ENCODE results near the gene WBP1. TPM values are rescaled to one million over a fixed set of nuclear protein-coding genes. Genes with fewer than 3 reads are reported as not detected.

WBP1 gene
- polyA plus RNA-seq, 1 donor = 75.4 TPM

DNA sequence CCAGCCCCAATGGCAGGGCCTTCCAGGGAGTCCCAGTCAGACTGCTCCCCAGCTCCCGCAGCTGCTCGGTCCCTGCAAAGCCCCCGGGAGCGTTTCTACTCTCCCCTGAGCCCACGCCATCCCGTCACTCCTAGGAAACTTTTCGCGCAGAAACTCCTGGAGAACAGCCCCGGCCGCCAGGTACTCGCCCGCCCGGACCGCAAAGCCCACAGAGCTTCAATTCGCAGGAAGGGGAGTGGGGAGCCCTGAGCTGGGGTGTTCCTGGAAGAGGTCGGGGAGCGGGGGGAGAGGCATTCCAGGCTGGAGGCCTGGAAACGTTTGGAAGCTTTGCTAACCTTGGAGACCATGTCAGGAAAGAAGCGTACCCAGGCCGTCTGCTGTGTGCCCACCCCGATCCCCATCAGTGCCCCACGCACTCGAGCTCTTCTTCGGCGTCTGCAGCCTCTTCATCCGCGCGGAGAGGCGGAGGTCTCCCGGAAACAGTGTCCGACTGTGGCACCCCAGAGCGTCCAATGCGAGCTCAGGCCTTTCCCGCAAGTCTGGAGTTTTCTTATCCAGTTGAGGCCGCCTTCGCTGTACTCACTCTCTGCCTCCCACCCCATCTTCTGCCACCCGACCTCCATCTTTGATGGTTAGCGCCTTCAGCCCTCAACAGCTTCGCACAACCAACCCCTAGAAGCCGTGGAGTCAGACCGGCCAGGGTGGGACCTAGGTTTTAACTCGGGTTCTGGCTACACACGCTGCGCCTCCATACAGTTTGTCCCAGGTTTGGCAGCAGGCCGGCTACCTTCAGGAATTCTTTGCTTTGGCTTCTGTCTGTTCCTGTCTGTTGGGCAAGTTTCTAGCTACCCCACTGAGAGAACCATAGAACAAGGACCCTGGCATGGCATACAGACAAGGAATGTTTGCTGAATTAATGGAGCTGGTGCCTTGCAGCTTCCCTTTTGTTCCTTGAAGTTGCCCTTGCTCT is 45.6 kb downstream of the WBP1 start:
- H3K4me3 ChIP-seq (ENCODE audit: low read length) = peak overlapping the region; percentile 74
- peak overlapping the region; percentile 97 for H3K27ac ChIP-seq (ENCODE audit: low read length)
- no CpG with 5 or more reads among the region's 45 CpGs for WGBS (ENCODE audit: insufficient coverage, low lambda C conversion rate)
- H3K27me3 ChIP-seq (ENCODE audit: control insufficient read depth, insufficient read depth, low read length) = peaks cover 43% of the 10 kb centered on the region
- peaks cover 16% of the 10 kb centered on the region for H3K36me3 ChIP-seq (ENCODE audit: control insufficient read depth, insufficient read depth, low read length)
- DNase-seq = no peak
- peaks cover 6% of the 10 kb centered on the region for H3K9me3 ChIP-seq (ENCODE audit: control insufficient read depth, low read depth, low read length)
- H3K4me1 ChIP-seq (ENCODE audit: control insufficient read depth, insufficient read depth, low read length) = peaks cover 33% of the 10 kb centered on the region

DNA sequence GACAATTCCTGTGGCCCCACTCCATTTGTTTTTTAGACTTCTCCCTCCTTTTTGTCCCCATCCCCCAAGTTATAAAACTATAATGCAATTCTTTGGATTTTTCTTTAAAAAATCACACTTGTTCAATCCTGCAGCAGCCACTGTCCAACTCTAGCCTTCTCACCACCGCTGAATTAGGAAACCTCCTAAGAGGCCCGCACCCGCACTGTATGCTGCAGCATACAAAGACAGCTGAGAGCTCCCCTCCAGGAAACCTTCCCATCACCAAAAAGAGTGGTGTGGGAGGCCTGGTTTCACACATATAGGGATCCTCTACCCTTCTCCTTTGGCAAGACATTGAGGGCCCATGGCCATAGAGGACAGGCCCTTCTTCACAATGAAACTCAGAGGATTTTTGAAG is 46.4 kb downstream of the WBP1 start:
- Histone ChIP-seq H3K27ac (ENCODE audit: low read length) (peak overlapping the region; percentile 97), H3K4me3 (ENCODE audit: low read length) (peak overlapping the region; percentile 74), H3K27me3 (ENCODE audit: control insufficient read depth, insufficient read depth, low read length) (peaks cover 41% of the 10 kb centered on the region), H3K36me3 (ENCODE audit: control insufficient read depth, insufficient read depth, low read length) (peaks cover 16% of the 10 kb centered on the region), H3K9me3 (ENCODE audit: control insufficient read depth, low read depth, low read length) (peaks cover 3% of the 10 kb centered on the region), H3K4me1 (ENCODE audit: control insufficient read depth, insufficient read depth, low read length) (peaks cover 33% of the 10 kb centered on the region)
- WGBS (ENCODE audit: insufficient coverage, low lambda C conversion rate) = no CpG with 5 or more reads among the region's 3 CpGs
- DNase-seq = no peak

DNA sequence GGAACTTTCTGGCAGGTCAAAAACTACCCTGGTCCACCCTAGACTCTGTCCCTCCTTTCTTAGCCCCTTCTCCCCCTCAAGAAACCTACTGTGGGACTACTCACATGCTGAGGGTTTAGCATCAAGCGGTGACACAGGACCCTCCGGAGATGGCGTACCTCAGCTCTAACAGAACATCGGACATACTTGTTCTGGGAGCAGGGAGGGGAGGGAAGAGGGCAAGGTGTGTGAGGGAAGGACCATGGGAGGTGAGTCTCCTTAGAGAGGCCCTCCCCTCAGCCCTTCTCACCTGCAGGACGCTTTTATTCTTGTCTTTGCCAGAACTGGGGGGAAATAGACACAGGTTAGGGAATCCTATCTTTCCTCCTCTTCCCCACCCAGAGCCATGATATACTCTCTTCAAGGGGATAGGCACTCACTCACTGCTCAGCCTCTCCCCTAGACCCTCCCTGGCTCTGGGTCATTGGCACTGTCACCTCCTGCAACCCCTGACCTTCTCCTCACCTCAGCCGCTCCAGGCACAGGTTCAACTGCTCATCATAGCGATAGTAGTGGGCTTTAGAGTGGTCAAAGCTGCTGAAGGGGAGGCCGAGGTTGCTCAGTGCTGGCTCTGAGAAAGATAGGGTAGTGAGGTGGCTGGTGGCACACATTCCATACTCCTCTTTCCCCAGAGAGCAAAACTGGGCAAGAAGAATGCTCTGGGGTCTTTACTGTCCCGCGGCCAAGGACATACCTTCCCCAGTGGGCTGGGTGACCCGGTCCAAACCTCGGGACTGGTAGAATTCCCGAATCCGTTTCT is 47.4 kb downstream of the WBP1 start:
- H3K27ac ChIP-seq (ENCODE audit: low read length) = no peak overlapping the region
- H3K27me3 ChIP-seq (ENCODE audit: control insufficient read depth, insufficient read depth, low read length) = peaks cover 41% of the 10 kb centered on the region
- WGBS (ENCODE audit: insufficient coverage, low lambda C conversion rate) = no CpG with 5 or more reads among the region's 14 CpGs
- H3K36me3 ChIP-seq (ENCODE audit: control insufficient read depth, insufficient read depth, low read length) = peaks cover 16% of the 10 kb centered on the region
- H3K4me1 ChIP-seq (ENCODE audit: control insufficient read depth, insufficient read depth, low read length) = peaks cover 33% of the 10 kb centered on the region
- peaks cover 3% of the 10 kb centered on the region for H3K9me3 ChIP-seq (ENCODE audit: control insufficient read depth, low read depth, low read length)
- peak overlapping the region; percentile 7 for H3K4me3 ChIP-seq (ENCODE audit: low read length)
- no peak for DNase-seq

DNA sequence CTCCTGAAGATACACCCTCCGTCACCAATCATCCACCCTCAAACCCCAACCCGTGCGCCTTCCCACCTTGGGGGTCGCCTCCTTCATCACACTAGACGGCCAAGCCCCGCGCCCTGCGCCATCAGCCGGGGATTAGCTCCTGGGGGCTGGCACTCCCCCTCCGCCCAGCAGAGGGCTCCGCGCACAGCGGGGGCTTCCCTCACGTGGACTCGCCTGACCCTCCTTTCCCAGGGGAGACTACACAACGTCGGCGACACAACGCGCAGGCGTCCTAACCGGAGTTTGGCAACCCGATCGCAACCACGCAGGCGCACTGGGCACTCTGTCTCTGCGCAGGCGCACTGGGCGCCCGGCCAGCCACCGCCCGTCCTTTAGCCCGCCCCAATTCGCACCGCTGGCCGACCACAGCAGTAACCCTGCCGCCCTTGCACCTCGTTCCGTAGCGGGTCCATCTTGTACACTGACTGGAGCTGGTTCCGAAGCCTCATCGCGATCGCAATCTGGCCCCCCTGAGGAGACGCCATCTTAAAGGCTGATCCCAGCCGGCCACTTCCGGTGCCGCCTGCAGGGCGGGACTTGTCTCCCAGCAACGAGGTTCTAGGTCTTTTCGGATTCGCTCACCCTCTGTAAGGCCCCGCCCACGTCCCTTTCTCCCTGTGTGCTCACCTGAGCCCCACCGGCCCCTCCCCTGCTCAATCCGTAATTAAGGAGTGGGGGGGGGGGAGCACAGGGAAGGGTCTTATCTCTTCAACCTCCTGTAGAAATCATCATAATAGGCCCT is 49.1 kb downstream of the WBP1 start, which contains the start of gene PCGF1:
Gene PCGF1 (minus strand): TSS at position 551 of the 781 bp plus-strand sequence. CDS start 27 bp downstream, at position 524.
- H3K27me3 ChIP-seq (ENCODE audit: control insufficient read depth, insufficient read depth, low read length) = peaks cover 47% of the 10 kb centered on the region
- H3K27ac ChIP-seq (ENCODE audit: low read length) = peak within 1 kb of the TSS; percentile 91
- H3K4me1 ChIP-seq (ENCODE audit: control insufficient read depth, insufficient read depth, low read length) = peaks cover 29% of the 10 kb centered on the region
- DNase-seq = peak; percentile 98
- peak within 1 kb of the TSS; percentile 79 for H3K4me3 ChIP-seq (ENCODE audit: low read length)
- WGBS (ENCODE audit: insufficient coverage, low lambda C conversion rate) = no CpG with 5 or more reads among the region's 56 CpGs
- H3K36me3 ChIP-seq (ENCODE audit: control insufficient read depth, insufficient read depth, low read length) = peaks cover 16% of the 10 kb centered on the region
- peaks cover 3% of the 10 kb centered on the region for H3K9me3 ChIP-seq (ENCODE audit: control insufficient read depth, low read depth, low read length)

DNA sequence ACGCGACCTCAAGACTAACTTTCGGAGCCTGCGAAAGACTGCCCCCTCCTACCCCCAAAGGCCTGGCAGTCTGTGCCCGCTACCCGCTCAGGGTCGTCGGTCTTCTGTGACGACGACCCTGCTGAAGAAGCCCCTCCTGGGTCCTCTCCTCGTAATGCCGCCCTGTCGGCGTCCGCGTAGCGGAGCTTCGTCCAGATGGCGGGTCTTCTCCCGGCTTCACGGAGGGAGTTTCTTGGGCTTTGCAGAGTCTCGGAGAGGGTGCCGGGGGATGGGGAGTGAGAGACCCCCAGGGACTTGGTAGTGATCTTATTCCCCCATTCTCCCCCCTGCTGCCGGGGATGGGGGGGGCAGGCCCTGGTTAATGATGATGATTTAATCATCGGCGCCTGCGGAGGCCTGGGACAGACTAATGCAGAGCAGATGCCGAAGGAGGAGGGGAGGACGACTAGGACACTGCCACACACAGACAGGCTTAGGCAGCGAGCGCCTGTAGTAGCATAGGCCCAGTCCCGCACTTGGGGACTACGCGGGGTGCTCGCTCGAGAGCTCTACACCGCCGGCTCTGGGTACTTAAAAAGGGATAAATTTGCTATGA is 49.8 kb downstream of the WBP1 start:
- peak overlapping the region; percentile 91 for H3K27ac ChIP-seq (ENCODE audit: low read length)
- H3K9me3 ChIP-seq (ENCODE audit: control insufficient read depth, low read depth, low read length) = peaks cover 1% of the 10 kb centered on the region
- peaks cover 46% of the 10 kb centered on the region for H3K27me3 ChIP-seq (ENCODE audit: control insufficient read depth, insufficient read depth, low read length)
- peak; percentile 32 to 63 for DNase-seq
- peak overlapping the region; percentile 79 for H3K4me3 ChIP-seq (ENCODE audit: low read length)
- peaks cover 29% of the 10 kb centered on the region for H3K4me1 ChIP-seq (ENCODE audit: control insufficient read depth, insufficient read depth, low read length)
- no CpG with 5 or more reads among the region's 38 CpGs for WGBS (ENCODE audit: insufficient coverage, low lambda C conversion rate)
- peaks cover 16% of the 10 kb centered on the region for H3K36me3 ChIP-seq (ENCODE audit: control insufficient read depth, insufficient read depth, low read length)

DNA sequence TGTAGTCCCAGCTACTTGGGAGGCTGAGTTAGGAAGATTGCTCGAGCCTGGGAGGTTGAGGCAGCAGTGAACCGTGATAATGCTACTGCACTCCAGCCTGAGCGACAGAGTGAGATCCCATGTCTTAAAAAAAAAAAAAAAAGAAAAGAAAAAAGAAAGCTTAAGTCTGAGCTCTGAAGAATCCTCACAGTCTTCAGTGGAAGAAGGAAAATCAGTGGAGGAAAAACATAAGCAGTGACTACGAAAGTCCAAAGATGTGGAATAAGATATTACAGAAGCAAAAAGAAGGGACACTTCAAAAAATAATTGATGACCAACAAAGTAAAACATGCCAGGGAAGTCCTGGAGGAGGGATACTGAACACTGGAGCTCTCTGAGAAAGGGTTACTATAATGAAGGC is 52.0 kb downstream of the WBP1 start:
- Histone ChIP-seq H3K27me3 (ENCODE audit: control insufficient read depth, insufficient read depth, low read length) (peaks cover 67% of the 10 kb centered on the region), H3K27ac (ENCODE audit: low read length) (no peak overlapping the region), H3K9me3 (ENCODE audit: control insufficient read depth, low read depth, low read length) (peaks cover 14% of the 10 kb centered on the region), H3K36me3 (ENCODE audit: control insufficient read depth, insufficient read depth, low read length) (peaks cover 8% of the 10 kb centered on the region), H3K4me1 (ENCODE audit: control insufficient read depth, insufficient read depth, low read length) (peaks cover 17% of the 10 kb centered on the region), H3K4me3 (ENCODE audit: low read length) (no peak overlapping the region)
- 89% methylated on average over 4 of the region's 4 CpGs for whole genome bisulfite sequencing (ENCODE audit: insufficient coverage, low lambda C conversion rate)
- no peak for DNase-seq

Other genes starting within 250 kb of the WBP1 start
- 1.5 TPM for gene SLC4A5, start 115.0 kb upstream of the WBP1 start, polyA plus RNA-seq
- gene DCTN1, start 78.1 kb upstream of the WBP1 start, polyA plus RNA-seq = 90.7 TPM
- 2.0 TPM for gene C2orf81, start 36.8 kb upstream of the WBP1 start, polyA plus RNA-seq
- 13.4 TPM for gene WDR54, start 36.7 kb upstream of the WBP1 start, polyA plus RNA-seq
- 105 TPM for gene RTKN, start 16.5 kb upstream of the WBP1 start, polyA plus RNA-seq
- gene INO80B, start 3.4 kb upstream of the WBP1 start, polyA plus RNA-seq = 34.7 TPM
- gene MOGS, start 6.9 kb downstream of the WBP1 start, polyA plus RNA-seq = 65.7 TPM
- gene MRPL53, start 14.2 kb downstream of the WBP1 start, polyA plus RNA-seq = 45.3 TPM
- 21.3 TPM for gene CCDC142, start 24.6 kb downstream of the WBP1 start, polyA plus RNA-seq
- gene TTC31, start 24.6 kb downstream of the WBP1 start, polyA plus RNA-seq = 51.4 TPM
- gene LBX2, start 41.2 kb downstream of the WBP1 start, polyA plus RNA-seq = 47.8 TPM
- 25.5 TPM for gene PCGF1, start 49.3 kb downstream of the WBP1 start, polyA plus RNA-seq
- gene TLX2, start 56.0 kb downstream of the WBP1 start, polyA plus RNA-seq = 5.0 TPM
- 12.9 TPM for gene DQX1, start 67.8 kb downstream of the WBP1 start, polyA plus RNA-seq
- 145 TPM for gene AUP1, start 71.3 kb downstream of the WBP1 start, polyA plus RNA-seq
- gene HTRA2, start 71.5 kb downstream of the WBP1 start, polyA plus RNA-seq = 28.2 TPM
- gene LOXL3, start 95.5 kb downstream of the WBP1 start, polyA plus RNA-seq = 3.6 TPM
- gene DOK1, start 96.3 kb downstream of the WBP1 start, polyA plus RNA-seq = 6.4 TPM
- 0.12 TPM for gene M1AP, start 189.9 kb downstream of the WBP1 start, polyA plus RNA-seq
- gene SEMA4F, start 195.8 kb downstream of the WBP1 start, polyA plus RNA-seq = 2.9 TPM

All from large intestine (tissue), 3 donors.